HEK293T (cell line): ENCODE data around the gene ARMC2.
"Not testable (repeated sequence)": the region's sequence is repeated elsewhere in the genome, so short reads cannot be mapped to it uniquely, and the experiment has no call there.

Experiments used
- CTCF ChIA-PET: fragments of 350-600 bp; formaldehyde crosslinking; extraction: SDS; loops from one replicate; lab custom pipeline; 2021; ENCODE audit warnings: antibody characterized with exemption, inconsistent platforms; lab: Yijun Ruan, JAX
- POLR2A ChIA-PET: fragments of 350-600 bp; formaldehyde crosslinking; extraction: SDS; loops from one replicate; lab custom pipeline; 2020; ENCODE audit warnings: antibody characterized with exemption, inconsistent platforms; lab: Yijun Ruan, JAX
- DNase-seq: peaks from one replicate; pipeline ENCODE4 v3.0.0; 2012; ENCODE audit warnings: mixed read lengths; ENCODE audit errors: extremely low spot score
- ARNT ChIP-seq: fragments of 450-650 bp; IDR thresholded peaks from 2 replicates; pipeline ENCODE4 v1.6.1; 2017; ENCODE audit warnings: mild to moderate bottlenecking
- BHLHE40 ChIP-seq: fragments of 450-650 bp; IDR thresholded peaks from 2 replicates; pipeline ENCODE4 v1.6.1; 2016; ENCODE audit warnings: mild to moderate bottlenecking, moderate library complexity, borderline replicate concordance
- CTBP1 ChIP-seq: fragments of 450-650 bp; IDR thresholded peaks from 2 replicates; pipeline ENCODE4 v1.6.1; 2016; ENCODE audit warnings: borderline replicate concordance
- ELF4 ChIP-seq: fragments of 450-650 bp; IDR thresholded peaks from 2 replicates; pipeline ENCODE4 v1.6.1; 2017; ENCODE audit warnings: antibody characterized with exemption
- FOXA1 ChIP-seq: fragments of 450-650 bp; IDR thresholded peaks from 2 replicates; pipeline ENCODE4 v1.6.1; 2016; ENCODE audit warnings: mild to moderate bottlenecking
- FOXK2 ChIP-seq: fragments of 450-650 bp; IDR thresholded peaks from 2 replicates; pipeline ENCODE4 v1.6.1; 2016; ENCODE audit warnings: mild to moderate bottlenecking
- FOXM1 ChIP-seq: fragments of 450-650 bp; IDR thresholded peaks from 2 replicates; pipeline ENCODE4 v1.6.1; 2017; ENCODE audit warnings: mild to moderate bottlenecking, borderline replicate concordance
- HDGF ChIP-seq: fragments of 450-650 bp; IDR thresholded peaks from 2 replicates; pipeline ENCODE4 v1.6.1; 2017; ENCODE audit warnings: antibody characterized with exemption, borderline replicate concordance
- L3MBTL2 ChIP-seq: fragments of 450-650 bp; conservative IDR thresholded peaks from 2 replicates; pipeline ENCODE4 v1.6.1; 2016; ENCODE audit warnings: mild to moderate bottlenecking
- LEF1 ChIP-seq: fragments of 450-650 bp; IDR thresholded peaks from 2 replicates; pipeline ENCODE4 v1.6.1; 2017; ENCODE audit warnings: mild to moderate bottlenecking, borderline replicate concordance
- NFRKB ChIP-seq: fragments of 450-650 bp; IDR thresholded peaks from 2 replicates; pipeline ENCODE4 v1.6.1; 2016; ENCODE audit warnings: mild to moderate bottlenecking, moderate library complexity
- SP1 ChIP-seq: fragments of 450-650 bp; IDR thresholded peaks from 2 replicates; pipeline ENCODE4 v1.6.1; 2017
- SUZ12 ChIP-seq: fragments of 450-650 bp; IDR thresholded peaks from 2 replicates; pipeline ENCODE4 v1.6.1; 2016; ENCODE audit warnings: mild to moderate bottlenecking
- TARDBP ChIP-seq: fragments of 450-650 bp; IDR thresholded peaks from 2 replicates; pipeline ENCODE4 v1.6.1; 2016
- ZNF384 ChIP-seq: fragments of 450-650 bp; IDR thresholded peaks from 2 replicates; pipeline ENCODE4 v1.6.1; 2016
- TF ChIP-seq, protein P1 (sequence below): fragments of 450-650 bp; IDR thresholded peaks from 2 replicates; pipeline ENCODE4 v1.6.1; 2016

The ARMC2 gene

DNA sequence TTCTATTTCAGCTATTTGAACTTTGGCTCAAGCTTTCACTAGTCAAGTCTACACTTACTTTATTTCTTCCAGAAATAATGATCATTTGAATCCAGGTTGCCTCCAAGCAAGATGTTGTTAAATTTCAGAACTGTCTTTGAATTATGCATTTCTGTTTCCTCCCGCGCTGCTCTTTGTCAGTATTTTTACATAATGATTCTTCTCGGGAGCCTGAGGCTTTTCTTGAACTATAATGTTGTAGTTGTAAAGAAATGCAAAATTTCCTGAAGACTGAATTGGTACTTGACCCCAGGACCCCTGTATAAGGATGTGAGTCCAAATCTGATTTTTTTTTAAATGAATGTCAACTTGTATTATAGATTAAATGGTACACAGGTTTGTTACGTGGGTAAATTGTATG, 80.4 kb downstream of the ARMC2 start:
- TF ChIP-seq NFRKB = no peak
- no peak for TF ChIP-seq BHLHE40
- TF ChIP-seq TARDBP = no peak
- no peak for TF ChIP-seq FOXM1
- ChIA-PET POLR2A (no interaction called here), CTCF (no interaction called here)
- no peak for DNase-seq

DNA sequence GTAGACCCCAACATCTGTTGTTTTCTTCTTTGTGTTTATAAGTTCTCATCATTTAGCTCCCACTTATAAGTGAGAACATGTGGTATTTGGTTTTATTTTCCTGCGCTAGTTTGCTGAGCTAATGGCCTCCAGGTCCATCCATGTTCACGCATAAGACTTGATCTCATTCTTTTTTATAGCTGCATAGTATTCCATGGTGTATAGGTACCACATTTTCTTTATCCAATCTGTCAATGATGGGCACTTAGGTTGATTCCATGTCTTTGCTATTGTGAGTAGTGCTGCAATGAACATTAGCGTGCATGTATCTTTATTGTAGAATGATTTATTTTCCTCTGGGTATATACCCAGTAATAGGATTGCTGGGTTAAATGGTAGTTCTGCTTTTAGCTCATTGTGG, 82.9 kb downstream of the ARMC2 start:
- CTCF ChIA-PET = interaction anchor here (0.6 kb wide), 1 partner anchor 73 kb away, joined by 5 read pairs; no protein-coding TSS in a partner anchor
- POLR2A ChIA-PET, DNase-seq: not testable (repeated sequence)

DNA sequence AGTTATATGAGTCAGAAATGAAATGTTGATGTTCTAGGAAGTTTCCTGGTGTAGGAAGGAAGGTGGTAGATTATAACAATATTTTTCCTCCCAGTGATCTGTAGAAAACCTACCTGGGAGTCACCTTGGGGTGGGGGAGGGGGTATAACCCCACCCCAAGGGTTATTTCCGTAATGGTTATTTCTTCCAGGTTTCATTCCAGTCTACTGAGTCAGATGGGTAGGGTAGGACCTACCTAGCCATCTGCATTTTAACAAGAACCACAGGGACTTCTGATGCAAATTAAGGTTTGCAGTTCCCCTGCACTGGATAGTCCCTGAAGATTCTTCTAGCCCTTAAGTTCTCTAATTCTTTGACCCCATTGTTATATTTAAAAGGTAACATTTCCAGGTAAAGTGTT, 88.9 kb downstream of the ARMC2 start:
- no peak for DNase-seq
- ChIA-PET POLR2A (no interaction called here), CTCF (no interaction called here)
- TF ChIP-seq L3MBTL2 (no peak), NFRKB (no peak), CTBP1 (no peak), FOXA1 (no peak), ELF4 (no peak), SUZ12 (no peak), FOXM1 (no peak), HDGF (no peak), FOXK2 (no peak), BHLHE40 (no peak), ARNT (no peak)
- TF ChIP-seq, protein P1, sequence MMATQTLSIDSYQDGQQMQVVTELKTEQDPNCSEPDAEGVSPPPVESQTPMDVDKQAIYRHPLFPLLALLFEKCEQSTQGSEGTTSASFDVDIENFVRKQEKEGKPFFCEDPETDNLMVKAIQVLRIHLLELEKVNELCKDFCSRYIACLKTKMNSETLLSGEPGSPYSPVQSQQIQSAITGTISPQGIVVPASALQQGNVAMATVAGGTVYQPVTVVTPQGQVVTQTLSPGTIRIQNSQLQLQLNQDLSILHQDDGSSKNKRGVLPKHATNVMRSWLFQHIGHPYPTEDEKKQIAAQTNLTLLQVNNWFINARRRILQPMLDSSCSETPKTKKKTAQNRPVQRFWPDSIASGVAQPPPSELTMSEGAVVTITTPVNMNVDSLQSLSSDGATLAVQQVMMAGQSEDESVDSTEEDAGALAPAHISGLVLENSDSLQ = no peak

DNA sequence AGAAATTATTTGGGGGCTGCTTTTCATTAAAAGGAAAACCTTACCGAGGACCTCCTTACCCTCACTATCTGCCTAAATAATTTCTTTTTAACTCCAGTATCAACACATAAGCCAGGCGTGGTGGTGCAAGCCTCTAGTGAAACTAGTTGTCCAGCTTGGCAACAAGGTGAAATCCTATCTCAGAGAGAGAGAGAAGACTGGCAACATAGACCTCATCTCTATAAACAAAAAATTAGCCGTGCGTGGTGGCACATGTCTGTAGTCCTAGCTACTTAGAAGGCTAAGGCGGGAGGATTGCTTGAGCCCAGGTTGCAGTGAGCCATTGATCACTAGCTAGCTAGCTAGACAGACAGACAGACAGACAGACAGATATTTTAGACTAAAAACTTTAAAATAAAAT, 92.5 kb downstream of the ARMC2 start:
- ChIA-PET POLR2A (interaction anchor here (0.9 kb wide), 1 partner anchor 154 kb away, joined by 3 read pairs; the partner anchor contains the start of gene SESN1), CTCF (no interaction called here)
- TF ChIP-seq SP1 (no peak), L3MBTL2 (no peak), TARDBP (no peak), FOXA1 (no peak), LEF1 (no peak), FOXM1 (no peak), NFRKB (no peak), ARNT (no peak), ELF4 (no peak), SUZ12 (no peak), CTBP1 (no peak), ZNF384 (no peak), FOXK2 (no peak), BHLHE40 (no peak), HDGF (no peak)
- TF ChIP-seq, protein P1 = no peak
- no peak for DNase-seq

DNA sequence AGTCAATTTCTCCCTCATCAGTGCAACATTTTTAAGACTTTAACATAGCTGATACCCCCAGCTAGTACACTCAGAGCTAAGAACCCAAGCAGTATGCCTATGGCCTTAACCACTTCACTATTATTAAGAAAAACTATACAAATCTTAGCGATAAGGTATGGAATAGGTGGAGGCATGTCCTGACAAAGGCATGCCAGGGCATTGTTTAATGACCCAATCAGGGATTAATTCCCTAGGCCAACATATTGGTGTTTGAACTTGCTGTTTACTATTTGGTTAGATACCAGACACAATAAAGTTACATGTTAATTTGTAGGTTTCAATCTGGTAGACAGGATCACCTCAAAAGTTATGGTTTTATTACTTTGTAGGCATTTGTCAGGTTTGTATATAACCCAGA, 93.1 kb downstream of the ARMC2 start:
- TF ChIP-seq BHLHE40 (no peak), HDGF (no peak), ARNT (no peak), SP1 (no peak), L3MBTL2 (no peak), FOXM1 (no peak), SUZ12 (no peak), FOXK2 (no peak), ZNF384 (no peak), TARDBP (no peak), CTBP1 (no peak), ELF4 (no peak), LEF1 (no peak)
- TF ChIP-seq, protein P1 = no peak
- ChIA-PET CTCF (no interaction called here), POLR2A (interaction anchor here (0.9 kb wide), 1 partner anchor 153 kb away, joined by 3 read pairs; the partner anchor contains the start of gene SESN1)
- no peak for DNase-seq

DNA sequence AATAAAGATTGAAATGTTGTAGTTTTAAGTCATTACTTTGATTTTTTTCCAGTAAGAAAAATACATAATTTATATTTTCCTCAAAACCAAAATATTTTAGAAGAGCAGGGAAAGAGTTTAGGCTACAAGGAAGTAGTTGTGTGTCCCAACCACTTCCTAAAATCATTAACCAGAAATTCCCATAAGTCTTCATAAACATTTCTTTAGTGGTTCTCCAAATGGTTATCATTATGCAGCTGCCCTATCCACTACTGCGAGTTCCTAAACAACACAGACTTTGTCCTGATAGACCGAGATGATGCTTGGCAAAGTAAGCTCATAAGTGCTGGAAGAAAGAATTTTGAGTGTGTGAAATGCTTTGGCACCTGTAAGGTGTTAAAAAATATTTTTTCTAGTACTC, 93.6 kb downstream of the ARMC2 start:
- ChIA-PET CTCF (no interaction called here), POLR2A (no interaction called here)
- DNase-seq = no peak
- TF ChIP-seq SP1 (no peak), CTBP1 (no peak), NFRKB (no peak), HDGF (no peak), SUZ12 (no peak), BHLHE40 (no peak), TARDBP (no peak), FOXK2 (no peak), FOXA1 (no peak), FOXM1 (no peak), ARNT (no peak), L3MBTL2 (no peak), ELF4 (no peak), ZNF384 (no peak), LEF1 (no peak)
- TF ChIP-seq, protein P1 = no peak
